Measurements from ENCODE around the gene NPTX1. TPM values are rescaled to one million over a fixed set of nuclear protein-coding genes. Genes with fewer than 3 reads are reported as not detected.

The NPTX1 gene
- total and polyA plus RNA-seq, 3 donors from 2014 or later: 1.7 to 3.8 (median 3.7) TPM

- H3K27ac ChIP-seq: no peak overlapping the region
- no peak overlapping the region for H3K4me3 ChIP-seq
- intact Hi-C loops (cut with DNase I; ENCODE audit: low total_unique reads): no loop called here
- 36 to 38% methylated on average over 8 of the region's 8 CpGs for WGBS, 2 donors
- TF ChIP-seq POLR2A (IDR thresholded peaks at IDR 0.05) (no peak), CTCF (IDR thresholded peaks at IDR 0.05) (no peak)
- no peak for DNase-seq
- H3K27me3 ChIP-seq: no peaks in the 10 kb centered on the region
- no peaks in the 10 kb centered on the region for H3K36me3 ChIP-seq (ENCODE audit: low read depth, missing control alignments)
- no peaks in the 10 kb centered on the region for H3K9me3 ChIP-seq
- H3K4me1 ChIP-seq: peaks cover 17% of the 10 kb centered on the region
Measured at GRCh38 chr17:80504686-80505413, 28.4 kb upstream of the NPTX1 start.

DNA sequence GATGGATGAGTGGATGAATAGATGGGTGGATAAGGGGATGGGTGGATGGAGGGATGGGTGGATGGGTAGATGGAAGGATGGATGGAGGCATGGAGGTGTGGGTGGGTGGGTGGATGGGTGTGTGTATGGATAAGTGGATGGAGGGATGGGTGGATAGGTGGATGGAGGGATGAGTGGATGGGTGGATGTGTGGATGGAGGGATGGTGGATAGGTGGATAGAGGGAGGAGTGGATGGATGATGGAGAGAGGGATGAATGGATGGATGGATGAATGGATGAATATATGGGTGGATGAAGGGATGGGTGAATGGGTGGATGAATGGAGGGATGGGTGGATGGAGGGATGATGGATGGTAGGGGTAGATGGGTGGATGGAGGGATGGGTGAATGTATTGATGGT is 27.5 kb upstream of the NPTX1 start:
- no peaks in the 10 kb centered on the region for H3K27me3 ChIP-seq
- no peaks in the 10 kb centered on the region for H3K9me3 ChIP-seq
- H3K4me1 ChIP-seq: peaks cover 26% of the 10 kb centered on the region
- intact Hi-C loops (cut with DNase I; ENCODE audit: low total_unique reads): no loop called here
- DNase-seq: no peak
- H3K4me3 ChIP-seq: no peak overlapping the region
- H3K27ac ChIP-seq: no peak overlapping the region
- H3K36me3 ChIP-seq (ENCODE audit: low read depth, missing control alignments): no peaks in the 10 kb centered on the region
- no peak for TF ChIP-seq CTCF (IDR thresholded peaks at IDR 0.05)
- TF ChIP-seq POLR2A (IDR thresholded peaks at IDR 0.05): no peak

DNA sequence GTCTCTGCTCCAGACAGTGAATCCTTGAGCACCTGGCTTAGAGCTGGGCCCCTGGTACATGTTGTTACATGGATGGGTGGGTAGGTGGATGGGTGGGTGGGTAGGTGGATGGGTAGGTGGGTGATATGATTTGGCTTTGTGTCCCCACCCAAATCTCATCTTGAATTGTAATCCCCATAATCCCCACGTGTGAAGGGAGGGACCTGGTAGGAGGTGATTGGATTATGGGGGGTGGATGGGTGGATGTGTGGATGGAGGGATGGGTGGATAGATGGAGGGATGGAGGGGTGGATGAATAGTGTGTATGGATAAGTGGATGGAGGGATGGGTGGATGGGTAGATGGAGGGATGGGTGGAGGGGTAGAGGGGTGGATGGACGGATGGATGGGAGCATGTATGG is 26.6 kb upstream of the NPTX1 start:
- Histone ChIP-seq H3K9me3 (no peaks in the 10 kb centered on the region), H3K36me3 (ENCODE audit: low read depth, missing control alignments) (no peaks in the 10 kb centered on the region), H3K4me3 (no peak overlapping the region), H3K27ac (no peak overlapping the region), H3K27me3 (no peaks in the 10 kb centered on the region), H3K4me1 (peaks cover 35% of the 10 kb centered on the region)
- WGBS, 2 donors: 92% methylated on average over 2 of the region's 2 CpGs
- intact Hi-C loops (cut with DNase I; ENCODE audit: low total_unique reads): no loop called here
- no peak for DNase-seq
- TF ChIP-seq POLR2A (IDR thresholded peaks at IDR 0.05) (no peak), CTCF (IDR thresholded peaks at IDR 0.05) (no peak)

GRCh38 chr17:80502578-80502877 is 26.1 kb upstream of the NPTX1 start:
- intact Hi-C loops (cut with DNase I; ENCODE audit: low total_unique reads): no loop called here

More at GRCh38 chr17:80502578-80502877, 26.1 kb upstream of the NPTX1 start:
- Histone ChIP-seq H3K4me3 (no peak overlapping the region), H3K4me1 (peaks cover 36% of the 10 kb centered on the region), H3K27ac (no peak overlapping the region), H3K9me3 (no peaks in the 10 kb centered on the region), H3K27me3 (no peaks in the 10 kb centered on the region), H3K36me3 (ENCODE audit: low read depth, missing control alignments) (no peaks in the 10 kb centered on the region)
- WGBS, 2 donors: 92 to 95% methylated on average over 5 of the region's 5 CpGs
- TF ChIP-seq POLR2A (IDR thresholded peaks at IDR 0.05) (no peak), CTCF (IDR thresholded peaks at IDR 0.05) (no peak)
- no peak for DNase-seq
